K562 (cell line): ENCODE data around the gene SLC18B1. TPM values are rescaled to one million over a fixed set of nuclear protein-coding genes. Genes with fewer than 3 reads are reported as not detected.

Source experiments
- ATAC-seq: fragments of 200-7000 bp; cut with Tn5 transposase; 3 replicates; pipeline ENCODE4 v1.9.1; 2020; ENCODE audit warnings: moderate library complexity
- BruUV-seq: library from RNA; stranded (reverse); fragments of 400-500 nt; replicated peaks from 2 replicates; lab custom pipeline; 2021; lab: Mats Ljungman, UMichigan
- CTCF ChIA-PET: fragments of 300-600 bp; formaldehyde crosslinking; extraction: SDS; loops from one replicate; lab custom pipeline; 2021; ENCODE audit warnings: low intra/inter-chr PET ratio; lab: Yijun Ruan, JAX
- POLR2A ChIA-PET: fragments of 300-600, 350-650 bp; sonication (Branson Sonifier 250); formaldehyde crosslinking; extraction: SDS; loops from one replicate; lab custom pipeline; 2021; ENCODE audit warnings: antibody characterized with exemption, inconsistent platforms; lab: Yijun Ruan, JAX
- DNase-seq, 4 experiments: peaks; one replicate each; pipeline versions ENCODE4 v3.0.0 to v3.0.0-alpha.2; 2011 to 2018; ENCODE audit warnings: low spot score in 3 of 4, mixed read lengths in 3 of 4; ENCODE audit errors: extremely low read depth in 1 of 4
- FAIRE-seq: peaks from 2 replicates; lab custom pipeline; 2011; peaks lifted over from hg19 to GRCh38; lab: Jason Lieb, UNC
- H2AFZ ChIP-seq: 2 replicates; pipeline ENCODE4 v1.6.0; 2011; ENCODE audit warnings: low read depth, low read length, control low read depth, inconsistent platforms
- H3K27ac ChIP-seq: fragments of 200-600 bp; 3 replicates; pipeline ENCODE4 v1.8.0; 2011; ENCODE audit warnings: low read depth, mild to moderate bottlenecking, control low read depth, inconsistent platforms, low read length, moderate library complexity, mixed read lengths; ENCODE audit errors: extremely low read depth
- H3K27me3 ChIP-seq, 2 experiments: fragments of 300-600 bp in 1 of 2; 2 replicates in 1 of 2; 3 replicates in 1 of 2; pipeline versions ENCODE4 v1.6.0 to v1.8.0; 2011; ENCODE audit warnings: inconsistent platforms in 2 of 2, low read length in 2 of 2, mild to moderate bottlenecking in 1 of 2, mixed read lengths in 1 of 2, moderate library complexity in 1 of 2; ENCODE audit not compliant: control insufficient read depth in 2 of 2, insufficient read depth in 2 of 2
- H3K36me3 ChIP-seq: fragments of 300-600 bp; 3 replicates; pipeline ENCODE4 v1.8.0; 2011; ENCODE audit warnings: mild to moderate bottlenecking, low read length, inconsistent platforms; ENCODE audit not compliant: control insufficient read depth, insufficient read depth
- H3K4me1 ChIP-seq, 2 experiments: fragments of 200-600 bp in 1 of 2; replicated peaks in 1 of 2; 2 replicates in 1 of 2; 3 replicates in 1 of 2; pipeline versions ENCODE4 v1.5.1 to v1.8.0; 2011; ENCODE audit warnings: inconsistent platforms in 2 of 2, low read length in 2 of 2, mild to moderate bottlenecking in 1 of 2, mixed read lengths in 1 of 2, moderate library complexity in 1 of 2; ENCODE audit not compliant: control insufficient read depth in 2 of 2, insufficient read depth in 2 of 2
- H3K4me2 ChIP-seq: 2 replicates; pipeline ENCODE4 v1.6.1; 2011; ENCODE audit warnings: low read length, control low read depth, inconsistent platforms, mixed read lengths; ENCODE audit not compliant: insufficient read depth
- H3K4me3 ChIP-seq: fragments of 200-600 bp; sonication (generic), shearing (Covaris generic); 2 replicates; pipeline ENCODE4 v1.5.1; 2016; ENCODE audit warnings: control low read depth, inconsistent platforms
- H3K79me2 ChIP-seq: fragments of 200-600 bp; 3 replicates; pipeline ENCODE4 v1.8.0; 2011; ENCODE audit warnings: low read length, inconsistent platforms; ENCODE audit not compliant: control insufficient read depth, insufficient read depth
- H3K9ac ChIP-seq, 2 experiments: 2 replicates each; pipeline versions ENCODE4 v1.6.0 to v1.6.1; 2011; ENCODE audit warnings: low read depth in 2 of 2, low read length in 2 of 2, control low read depth in 1 of 2, inconsistent platforms in 1 of 2, mild to moderate bottlenecking in 1 of 2, mixed read lengths in 1 of 2; ENCODE audit not compliant: insufficient read depth in 1 of 2
- H3K9me1 ChIP-seq: one replicate; pipeline ENCODE4 v1.6.0; 2011; ENCODE audit warnings: inconsistent platforms, mild to moderate bottlenecking, low read length, moderate library complexity; ENCODE audit not compliant: control insufficient read depth, insufficient read depth
- H3K9me3 ChIP-seq: replicated peaks from 2 replicates; pipeline ENCODE4 v1.5.1; 2011; ENCODE audit warnings: low read depth, low read length, inconsistent platforms; ENCODE audit not compliant: control insufficient read depth, insufficient read depth
- H4K20me1 ChIP-seq: replicated peaks from 2 replicates; pipeline ENCODE4 v1.6.1; 2011; ENCODE audit warnings: low read length, inconsistent platforms, mixed read lengths; ENCODE audit not compliant: control insufficient read depth, insufficient read depth
- CREBBP ChIP-seq: IDR thresholded peaks from one replicate; pipeline ENCODE4 v1.6.1; 2012; ENCODE audit warnings: low read depth, mild to moderate bottlenecking, control low read depth, inconsistent platforms, low read length
- EHMT2 ChIP-seq: fragments of 450-650 bp; IDR thresholded peaks from 2 replicates; pipeline ENCODE4 v1.6.1; 2018; ENCODE audit warnings: antibody characterized with exemption
- GTF2F1 ChIP-seq: IDR thresholded peaks from 2 replicates; pipeline ENCODE4 v1.6.1; 2011; ENCODE audit warnings: low read depth, low read length, improper control_type of control experiment
- HMG20A ChIP-seq: fragments of 450-650 bp; formaldehyde crosslinking; conservative IDR thresholded peaks from 2 replicates; pipeline ENCODE4 v1.4.0; 2020; ENCODE audit warnings: mild to moderate bottlenecking, mixed read lengths
- NELFE ChIP-seq: IDR thresholded peaks from 2 replicates; pipeline ENCODE4 v1.6.1; 2011; ENCODE audit warnings: mild to moderate bottlenecking; ENCODE audit not compliant: insufficient read depth, insufficient read length
- RBFOX2 ChIP-seq: fragments of 200-400 bp; formaldehyde crosslinking; IDR thresholded peaks from 2 replicates; pipeline ENCODE4 v1.6.1; 2017; ENCODE audit warnings: low read depth, mild to moderate bottlenecking, low read length, moderate library complexity
- SNIP1 ChIP-seq: fragments of 450-650 bp; IDR thresholded peaks from 2 replicates; pipeline ENCODE4 v1.7.1; 2017; ENCODE audit warnings: low read depth, mild to moderate bottlenecking
- ZNF263 ChIP-seq: sonication (generic); formaldehyde crosslinking; IDR thresholded peaks from 2 replicates; pipeline ENCODE4 v1.8.0; 2022; ENCODE audit warnings: mild to moderate bottlenecking, missing genetic modification reagents, borderline replicate concordance
- WGBS: fragments of 100-300 bp; shearing (Covaris generic); methylation state at CpG from one replicate; pipeline ENCODE4 v1.1.6; 2016; ENCODE audit warnings: low coverage, mixed read lengths; ENCODE audit not compliant: insufficient coverage; ENCODE audit errors: missing lambda C conversion rate; 5-methylcytosine and 5-hydroxymethylcytosine counted together
- in situ Hi-C: fragments of 300-500 bp; cut with MboI; formaldehyde crosslinking; loops from 4 replicates; pipeline ENCODE4 v1.15.0; 2018; ENCODE audit warnings: inconsistent platforms, mixed read lengths
- intact Hi-C: fragments of 100-400 bp; cut with micrococcal nuclease; formaldehyde crosslinking; loops from 2 replicates; pipeline ENCODE4 v1.14.2; 2022
- polyA plus RNA-seq, 8 experiments: library from polyadenylated mRNA; depleted of rRNA in 4 of 8; stranded (reverse) in 5 of 8; unstranded in 3 of 8; fragments of >200 nt; fragmentation: Nextera tagmentation in 2 of 8; fragmentation: Illumina TruSeq in 1 of 8; extraction: Ambion mirVana in 2 of 8; extraction: Trizol in 1 of 8; gene quantifications; 2 replicates each; pipeline versions ENCODE4 v1.2.1 to v1.2.3, GENCODE V29; 2011 to 2014; ENCODE audit warnings: inconsistent platforms in 1 of 8, missing spikeins in 1 of 8
- total RNA-seq, 7 experiments: library from RNA; depleted of rRNA in 6 of 7; stranded (reverse); fragments of >200 nt in 6 of 7; fragmentation: Illumina TruSeq in 2 of 7; extraction: Trizol in 2 of 7; gene quantifications; 2 replicates each; pipeline versions ENCODE4 v1.2.1 to v1.2.3, GENCODE V29; 2011 to 2021; ENCODE audit warnings: low replicate concordance in 1 of 7
- TF ChIP-seq, protein P1 (sequence below): fragments of 250-450 bp; sonication (Bioruptor Pico); IDR thresholded peaks from 2 replicates; pipeline ENCODE4 v1.4.0; 2020
- TF ChIP-seq, protein P2 (sequence below), 2 experiments: fragments of 450-650 bp; IDR thresholded peaks; 2 replicates each; pipeline ENCODE4 v1.6.1; 2018; ENCODE audit warnings: mild to moderate bottlenecking in 2 of 2, low read depth in 1 of 2; ENCODE audit not compliant: partially characterized antibody in 2 of 2
- TF ChIP-seq, protein P3 (sequence below): fragments of 250-450 bp; sonication (Bioruptor Pico); IDR thresholded peaks from 2 replicates; pipeline ENCODE4 v1.8.0; 2021; ENCODE audit warnings: moderate library complexity, mild to moderate bottlenecking, inconsistent platforms
- TF ChIP-seq, protein P4 (sequence below): fragments of 450-650 bp; formaldehyde crosslinking; conservative IDR thresholded peaks from 2 replicates; pipeline ENCODE4 v1.4.0; 2022; ENCODE audit warnings: mild to moderate bottlenecking, missing genetic modification characterization

Gene SLC18B1
- total and polyA plus RNA-seq, 9 of the 15 experiments (the other 6 are each of a cell fraction or from before 2014, with no cell fraction given), result 10.4 to 49.1 (median 32.0) TPM

DNA sequence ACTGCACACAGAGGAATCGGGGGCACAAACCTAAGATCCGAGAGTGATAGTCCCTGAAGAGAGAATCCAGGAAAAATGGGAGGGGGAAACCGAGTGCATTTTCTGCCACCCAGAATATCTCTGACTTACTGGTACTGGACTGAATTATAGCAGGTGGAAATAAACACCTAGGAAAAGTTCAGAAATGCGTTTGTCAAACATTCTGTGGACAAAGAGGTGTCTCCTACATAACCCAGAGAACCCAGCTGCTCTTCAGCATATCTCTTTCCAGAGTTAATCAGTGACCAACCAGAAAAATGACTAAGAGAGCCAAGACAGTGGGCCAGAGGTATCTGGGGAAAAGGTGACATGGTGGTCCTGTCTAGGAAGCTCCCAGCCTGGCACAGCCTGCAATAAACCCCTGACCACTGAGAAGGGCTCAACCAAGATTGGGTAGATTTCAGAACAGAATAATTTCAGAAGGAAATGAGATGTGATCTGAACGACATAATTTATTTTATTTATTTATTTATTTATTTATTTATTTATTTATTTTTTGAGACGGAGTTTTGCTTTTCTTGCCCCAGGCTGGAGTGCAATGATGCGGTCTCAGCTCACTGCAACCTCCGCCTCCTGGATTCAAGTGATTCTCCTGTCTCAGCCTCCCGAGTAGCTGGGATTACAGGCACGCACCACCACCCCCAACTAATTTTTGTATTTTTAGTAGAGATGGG is 78.5 kb downstream of the SLC18B1 start:
- Histone ChIP-seq H2AFZ (no peak overlapping the region), H3K9me1 (no peaks in the 10 kb centered on the region), H3K9ac (no peak overlapping the region), H3K9me3 (no peaks in the 10 kb centered on the region), H4K20me1 (no peaks in the 10 kb centered on the region), H3K36me3 (no peaks in the 10 kb centered on the region), H3K79me2 (no peaks in the 10 kb centered on the region), H3K4me1 (no peaks in the 10 kb centered on the region), H3K4me2 (no peak overlapping the region), H3K27ac (no peak overlapping the region), H3K27me3 (peaks cover 3 to 28% of the 10 kb centered on the region in 2 experiments; a peak in 2 of 5 replicates), H3K4me3 (no peak overlapping the region)
- 5% methylated on average over 10 of the region's 10 CpGs for WGBS
- TF ChIP-seq CREBBP (no peak), RBFOX2 (no peak), ZNF263 (CRISPR knock-in tag) (no peak), EHMT2 (no peak), HMG20A (CRISPR knock-in tag) (no peak), NELFE (no peak), GTF2F1 (no peak), SNIP1 (no peak)
- TF ChIP-seq, protein P1, sequence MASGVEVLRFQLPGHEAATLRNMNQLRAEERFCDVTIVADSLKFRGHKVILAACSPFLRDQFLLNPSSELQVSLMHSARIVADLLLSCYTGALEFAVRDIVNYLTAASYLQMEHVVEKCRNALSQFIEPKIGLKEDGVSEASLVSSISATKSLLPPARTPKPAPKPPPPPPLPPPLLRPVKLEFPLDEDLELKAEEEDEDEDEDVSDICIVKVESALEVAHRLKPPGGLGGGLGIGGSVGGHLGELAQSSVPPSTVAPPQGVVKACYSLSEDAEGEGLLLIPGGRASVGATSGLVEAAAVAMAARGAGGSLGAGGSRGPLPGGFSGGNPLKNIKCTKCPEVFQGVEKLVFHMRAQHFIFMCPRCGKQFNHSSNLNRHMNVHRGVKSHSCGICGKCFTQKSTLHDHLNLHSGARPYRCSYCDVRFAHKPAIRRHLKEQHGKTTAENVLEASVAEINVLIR (CRISPR knock-in tag), result no peak
- TF ChIP-seq, protein P2, sequence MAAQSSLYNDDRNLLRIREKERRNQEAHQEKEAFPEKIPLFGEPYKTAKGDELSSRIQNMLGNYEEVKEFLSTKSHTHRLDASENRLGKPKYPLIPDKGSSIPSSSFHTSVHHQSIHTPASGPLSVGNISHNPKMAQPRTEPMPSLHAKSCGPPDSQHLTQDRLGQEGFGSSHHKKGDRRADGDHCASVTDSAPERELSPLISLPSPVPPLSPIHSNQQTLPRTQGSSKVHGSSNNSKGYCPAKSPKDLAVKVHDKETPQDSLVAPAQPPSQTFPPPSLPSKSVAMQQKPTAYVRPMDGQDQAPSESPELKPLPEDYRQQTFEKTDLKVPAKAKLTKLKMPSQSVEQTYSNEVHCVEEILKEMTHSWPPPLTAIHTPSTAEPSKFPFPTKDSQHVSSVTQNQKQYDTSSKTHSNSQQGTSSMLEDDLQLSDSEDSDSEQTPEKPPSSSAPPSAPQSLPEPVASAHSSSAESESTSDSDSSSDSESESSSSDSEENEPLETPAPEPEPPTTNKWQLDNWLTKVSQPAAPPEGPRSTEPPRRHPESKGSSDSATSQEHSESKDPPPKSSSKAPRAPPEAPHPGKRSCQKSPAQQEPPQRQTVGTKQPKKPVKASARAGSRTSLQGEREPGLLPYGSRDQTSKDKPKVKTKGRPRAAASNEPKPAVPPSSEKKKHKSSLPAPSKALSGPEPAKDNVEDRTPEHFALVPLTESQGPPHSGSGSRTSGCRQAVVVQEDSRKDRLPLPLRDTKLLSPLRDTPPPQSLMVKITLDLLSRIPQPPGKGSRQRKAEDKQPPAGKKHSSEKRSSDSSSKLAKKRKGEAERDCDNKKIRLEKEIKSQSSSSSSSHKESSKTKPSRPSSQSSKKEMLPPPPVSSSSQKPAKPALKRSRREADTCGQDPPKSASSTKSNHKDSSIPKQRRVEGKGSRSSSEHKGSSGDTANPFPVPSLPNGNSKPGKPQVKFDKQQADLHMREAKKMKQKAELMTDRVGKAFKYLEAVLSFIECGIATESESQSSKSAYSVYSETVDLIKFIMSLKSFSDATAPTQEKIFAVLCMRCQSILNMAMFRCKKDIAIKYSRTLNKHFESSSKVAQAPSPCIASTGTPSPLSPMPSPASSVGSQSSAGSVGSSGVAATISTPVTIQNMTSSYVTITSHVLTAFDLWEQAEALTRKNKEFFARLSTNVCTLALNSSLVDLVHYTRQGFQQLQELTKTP (IDR thresholded peaks at IDR 0.05; ENCODE audit: low read depth in 1 of 2, partially characterized antibody in 2 of 2), result no peak
- TF ChIP-seq, protein P3, sequence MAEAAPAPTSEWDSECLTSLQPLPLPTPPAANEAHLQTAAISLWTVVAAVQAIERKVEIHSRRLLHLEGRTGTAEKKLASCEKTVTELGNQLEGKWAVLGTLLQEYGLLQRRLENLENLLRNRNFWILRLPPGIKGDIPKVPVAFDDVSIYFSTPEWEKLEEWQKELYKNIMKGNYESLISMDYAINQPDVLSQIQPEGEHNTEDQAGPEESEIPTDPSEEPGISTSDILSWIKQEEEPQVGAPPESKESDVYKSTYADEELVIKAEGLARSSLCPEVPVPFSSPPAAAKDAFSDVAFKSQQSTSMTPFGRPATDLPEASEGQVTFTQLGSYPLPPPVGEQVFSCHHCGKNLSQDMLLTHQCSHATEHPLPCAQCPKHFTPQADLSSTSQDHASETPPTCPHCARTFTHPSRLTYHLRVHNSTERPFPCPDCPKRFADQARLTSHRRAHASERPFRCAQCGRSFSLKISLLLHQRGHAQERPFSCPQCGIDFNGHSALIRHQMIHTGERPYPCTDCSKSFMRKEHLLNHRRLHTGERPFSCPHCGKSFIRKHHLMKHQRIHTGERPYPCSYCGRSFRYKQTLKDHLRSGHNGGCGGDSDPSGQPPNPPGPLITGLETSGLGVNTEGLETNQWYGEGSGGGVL (CRISPR knock-in tag), result no peak
- TF ChIP-seq, protein P4, sequence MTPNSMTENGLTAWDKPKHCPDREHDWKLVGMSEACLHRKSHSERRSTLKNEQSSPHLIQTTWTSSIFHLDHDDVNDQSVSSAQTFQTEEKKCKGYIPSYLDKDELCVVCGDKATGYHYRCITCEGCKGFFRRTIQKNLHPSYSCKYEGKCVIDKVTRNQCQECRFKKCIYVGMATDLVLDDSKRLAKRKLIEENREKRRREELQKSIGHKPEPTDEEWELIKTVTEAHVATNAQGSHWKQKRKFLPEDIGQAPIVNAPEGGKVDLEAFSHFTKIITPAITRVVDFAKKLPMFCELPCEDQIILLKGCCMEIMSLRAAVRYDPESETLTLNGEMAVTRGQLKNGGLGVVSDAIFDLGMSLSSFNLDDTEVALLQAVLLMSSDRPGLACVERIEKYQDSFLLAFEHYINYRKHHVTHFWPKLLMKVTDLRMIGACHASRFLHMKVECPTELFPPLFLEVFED, result no peak
- POLR2A ChIA-PET, result interaction anchor here (0.6 kb wide), 2 partner anchors 74 to 110 kb away, joined by 3 to 4 read pairs; no protein-coding TSS in a partner anchor
- ATAC-seq (no peak), FAIRE-seq (no peak), DNase-seq (no peak)
- CTCF ChIA-PET, result no interaction called here
- intact Hi-C loops (loop anchor here (5.0 kb wide), 1 partner anchor 48 kb away; no protein-coding TSS in a partner anchor), in situ Hi-C loops (no loop called here)
- BruUV-seq, result no TSS peak
